LNCaP clone FGC (cell line): ENCODE data around the gene FRMD8.

Experiments
- DNase-seq: peaks from one replicate; pipeline ENCODE4 v3.0.0-alpha.2; 2011; ENCODE audit warnings: low read depth
- H3K4me3 ChIP-seq: 2 replicates; pipeline ENCODE4 v1.5.1; 2011; ENCODE audit warnings: mild to moderate bottlenecking, low read depth, low read length, control low read depth
- CTCF ChIP-seq: IDR thresholded peaks from 2 replicates; pipeline ENCODE4 v1.5.1; 2012; ENCODE audit warnings: mild to moderate bottlenecking; ENCODE audit not compliant: control insufficient read depth, insufficient read depth; ENCODE audit errors: extremely low read depth

FRMD8 gene

GRCh38 chr11:65415499-65416340 lies 29.3 kb downstream of the FRMD8 start:
- no peak for DNase-seq
- H3K4me3 ChIP-seq = no peak overlapping the region
- TF ChIP-seq CTCF = no peak

GRCh38 chr11:65416341-65416824 lies 29.9 kb downstream of the FRMD8 start:
- peak; percentile 99 for TF ChIP-seq CTCF
- no peak for DNase-seq
- H3K4me3 ChIP-seq = peak overlapping the region; percentile 42

- no peak for DNase-seq
- TF ChIP-seq CTCF = no peak
- peak overlapping the region; percentile 42 for H3K4me3 ChIP-seq
These were observed 30.6 kb downstream of the FRMD8 start for GRCh38 chr11:65416841-65417701.

- H3K4me3 ChIP-seq = peak overlapping the region; percentile 34
- DNase-seq = no peak
- no peak for TF ChIP-seq CTCF
These were observed 31.4 kb downstream of the FRMD8 start for GRCh38 chr11:65417702-65418430.

GRCh38 chr11:65418431-65418680 lies 31.9 kb downstream of the FRMD8 start:
- no peak for TF ChIP-seq CTCF
- H3K4me3 ChIP-seq = peak overlapping the region; percentile 34
- no peak for DNase-seq

GRCh38 chr11:65418681-65419459 lies 32.4 kb downstream of the FRMD8 start:
- H3K4me3 ChIP-seq = peak overlapping the region; percentile 34
- peak; percentile 99 for DNase-seq
- TF ChIP-seq CTCF = no peak
